Ovary (tissue), 9 donors: ENCODE results near the gene TOM1L2. TPM values are rescaled to one million over a fixed set of nuclear protein-coding genes. Genes with fewer than 3 reads are reported as not detected.

Experiments
- DNase-seq, 5 donors: peaks; one replicate each; pipeline ENCODE4 v3.0.0-alpha.2; 2019 to 2020
- H3K27ac ChIP-seq, 2 donors: fragments of 200-600 bp; one replicate each; pipeline versions ENCODE4 v1.5.1 to v1.8.0; 2019 to 2022
- H3K27me3 ChIP-seq: fragments of 200-600 bp; one replicate; pipeline ENCODE4 v1.8.0; 2022
- H3K36me3 ChIP-seq: fragments of 200-600 bp; sonication (generic); one replicate; pipeline ENCODE4 v1.5.1; 2019
- H3K4me1 ChIP-seq: one replicate; pipeline ENCODE4 v1.8.1; 2013; ENCODE audit warnings: mild to moderate bottlenecking, moderate library complexity; ENCODE audit not compliant: insufficient read depth
- H3K4me3 ChIP-seq: fragments of 200-600 bp; sonication (generic); one replicate; pipeline ENCODE4 v1.5.1; 2017
- H3K9me3 ChIP-seq, 2 donors: fragments of 200-600 bp in 1 of 2; sonication (generic) in 1 of 2; one replicate each; pipeline versions ENCODE4 v1.5.1 to v1.8.1; 2013 to 2019; ENCODE audit warnings: mild to moderate bottlenecking in 1 of 2, moderate library complexity in 1 of 2
- EP300 ChIP-seq: sonication (generic); formaldehyde crosslinking; IDR thresholded peaks from one replicate; pipeline ENCODE4 v1.6.1; 2017; ENCODE audit warnings: antibody characterized with exemption
- POLR2A ChIP-seq: fragments of 450-650 bp; IDR thresholded peaks from one replicate; pipeline ENCODE4 v1.6.1; 2017; ENCODE audit warnings: antibody characterized with exemption, mild to moderate bottlenecking, moderate library complexity
- WGBS, 3 donors: extraction: QIAGEN DNeasy Blood & Tissue Kit in 1 of 3; methylation state at CpG; one replicate each; pipeline versions ENCODE4 v1.1.5 to v1.1.7; 2013 to 2017; 5-methylcytosine and 5-hydroxymethylcytosine counted together
- intact Hi-C, 4 donors: fragments of 100-400 bp; cut with DNase I; formaldehyde crosslinking; loops; one replicate each; pipeline versions ENCODE4 v1.11.0 to v1.15.1; 2022 to 2023
- polyA plus RNA-seq, 2 donors: library from polyadenylated mRNA; stranded (reverse); fragments of 200-250 nt in 1 of 2; fragments of 350-450 nt in 1 of 2; fragmentation: Illumina TruSeq in 1 of 2; extraction: RNeasy Lipid Tissue Mini Kit (QIAGEN cat#74804) in 1 of 2; gene quantifications; one replicate each; pipeline ENCODE4 v1.2.3, GENCODE V29; 2013 to 2014
- total RNA-seq, 7 donors: library from RNA; depleted of rRNA in 2 of 7; stranded (reverse); fragments of >200 nt in 2 of 7; fragmentation: NEBNext Ultra II Directional in 3 of 7; extraction: Animal tissue kit (Norgen Biotek cat#: 25700) in 3 of 7; gene quantifications; one replicate each; pipeline versions ENCODE4 v1.1.0 to v1.2.4, GENCODE V29; 2016 to 2023
- TF ChIP-seq, protein P1 (sequence below), 3 donors: fragments of 450-650 bp in 2 of 3; fragments of 200-600 bp in 1 of 3; IDR thresholded peaks; one replicate each; pipeline versions ENCODE4 v1.5.1 to v1.8.0; 2016 to 2022; ENCODE audit warnings: antibody characterized with exemption in 3 of 3, mild to moderate bottlenecking in 1 of 3
- donor health status: DM: no; HTN: no; CAD: no; lungs with moderate emphysema.
- donor health status: DM: no; HTN: no; CAD: no.
- donor health status: Bipolar disorder and iron deficiency.
- donor health status: DM: yes; HTN: yes; CAD: no.
- donor health status: DM: no; HTN: no; CAD: no.
- donor health status: DM: yes; HTN: yes; CAD: no.

TOM1L2 gene
- total and polyA plus RNA-seq, 9 donors, result 25.6 to 62.5 (median 45.9) TPM

DNA sequence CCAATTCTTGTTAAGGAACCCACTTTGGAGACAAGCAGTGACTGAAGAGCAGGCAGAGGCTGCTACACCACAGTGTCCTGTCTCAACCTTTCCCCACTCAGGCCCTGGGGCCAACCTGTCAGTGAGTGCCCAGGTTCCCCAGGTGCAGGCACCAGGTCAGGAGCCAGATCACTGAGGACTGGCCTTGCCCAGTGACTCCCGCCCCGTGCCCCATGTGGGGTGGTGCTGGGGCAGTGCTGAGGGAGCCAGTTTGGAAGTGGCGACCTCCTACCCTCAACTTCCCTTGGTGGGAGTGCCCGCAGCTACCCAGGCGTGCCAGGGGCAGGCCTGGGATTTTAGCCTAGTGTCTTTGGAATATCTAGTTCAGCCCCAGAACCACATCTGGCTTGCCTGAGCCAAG lies 164.8 kb downstream of the TOM1L2 start:
- Histone ChIP-seq H3K4me3 (no peak overlapping the region), H3K27ac (no peak overlapping the region), H3K4me1 (peaks cover 11% of the 10 kb centered on the region), H3K36me3 (no peaks in the 10 kb centered on the region), H3K27me3 (no peaks in the 10 kb centered on the region), H3K9me3 (no peaks in the 10 kb centered on the region)
- intact Hi-C loops, result loop anchor here in 2 of 4 donors (10.0 kb wide), 2 partner anchors 113 to 123 kb away; partner anchors contain the start of gene RAI1 (in 1 of the 2)
- no peak for DNase-seq
- 92 to 100% (median 95%) methylated on average over 4 to 5 of the region's 5 CpGs for whole genome bisulfite sequencing, 3 donors
- TF ChIP-seq, protein P1, sequence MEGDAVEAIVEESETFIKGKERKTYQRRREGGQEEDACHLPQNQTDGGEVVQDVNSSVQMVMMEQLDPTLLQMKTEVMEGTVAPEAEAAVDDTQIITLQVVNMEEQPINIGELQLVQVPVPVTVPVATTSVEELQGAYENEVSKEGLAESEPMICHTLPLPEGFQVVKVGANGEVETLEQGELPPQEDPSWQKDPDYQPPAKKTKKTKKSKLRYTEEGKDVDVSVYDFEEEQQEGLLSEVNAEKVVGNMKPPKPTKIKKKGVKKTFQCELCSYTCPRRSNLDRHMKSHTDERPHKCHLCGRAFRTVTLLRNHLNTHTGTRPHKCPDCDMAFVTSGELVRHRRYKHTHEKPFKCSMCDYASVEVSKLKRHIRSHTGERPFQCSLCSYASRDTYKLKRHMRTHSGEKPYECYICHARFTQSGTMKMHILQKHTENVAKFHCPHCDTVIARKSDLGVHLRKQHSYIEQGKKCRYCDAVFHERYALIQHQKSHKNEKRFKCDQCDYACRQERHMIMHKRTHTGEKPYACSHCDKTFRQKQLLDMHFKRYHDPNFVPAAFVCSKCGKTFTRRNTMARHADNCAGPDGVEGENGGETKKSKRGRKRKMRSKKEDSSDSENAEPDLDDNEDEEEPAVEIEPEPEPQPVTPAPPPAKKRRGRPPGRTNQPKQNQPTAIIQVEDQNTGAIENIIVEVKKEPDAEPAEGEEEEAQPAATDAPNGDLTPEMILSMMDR (IDR thresholded peaks at IDR 0.05), result no peak
- no peak for TF ChIP-seq POLR2A

DNA sequence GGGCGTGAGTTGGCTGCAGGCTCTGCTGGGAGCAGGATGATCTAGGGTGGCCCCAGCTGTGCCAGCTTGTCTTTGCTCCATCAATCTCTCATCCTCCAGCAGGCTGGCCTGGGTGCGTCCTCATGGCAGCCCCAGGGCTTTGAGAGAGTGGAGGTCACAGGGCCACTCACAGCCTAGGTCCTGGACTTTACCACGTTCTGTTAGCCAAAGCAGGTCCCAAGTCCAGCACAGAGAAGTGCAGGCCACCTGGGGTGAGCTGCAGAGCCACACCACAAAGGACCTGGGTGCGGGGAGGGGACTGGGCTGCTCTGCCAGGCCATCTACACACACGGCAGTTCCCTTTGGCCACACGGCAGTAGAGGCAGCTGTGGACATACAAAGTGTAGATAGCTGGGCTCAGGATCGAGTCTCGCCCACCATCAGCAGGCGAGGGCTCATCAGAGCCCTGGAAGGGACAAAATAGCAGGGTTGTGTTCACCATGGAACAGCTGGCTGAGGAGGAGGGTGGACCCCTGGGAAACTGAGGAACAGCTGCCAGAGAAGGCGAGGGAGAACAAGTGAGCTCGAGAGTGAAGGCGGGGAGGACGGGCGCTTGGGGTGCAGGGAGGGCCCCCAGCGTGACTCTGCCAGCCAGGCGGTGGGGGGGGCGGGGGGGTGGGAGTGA lies 165.5 kb downstream of the TOM1L2 start:
- 86 to 89% (median 88%) methylated on average over 16 to 17 of the region's 17 CpGs for WGBS, 3 donors
- intact Hi-C loops, result loop anchor here in 2 of 4 donors (10.0 kb wide), 2 partner anchors 112 to 122 kb away; partner anchors contain the start of gene RAI1 (in 1 of the 2)
- H3K27me3 ChIP-seq, result no peaks in the 10 kb centered on the region
- H3K4me3 ChIP-seq, result no peak overlapping the region
- no peak for DNase-seq
- no peaks in the 10 kb centered on the region for H3K36me3 ChIP-seq
- H3K27ac ChIP-seq, result no peak overlapping the region
- H3K4me1 ChIP-seq, result peaks cover 11% of the 10 kb centered on the region
- TF ChIP-seq, protein P1 (IDR thresholded peaks at IDR 0.05), result no peak
- TF ChIP-seq EP300 (no peak), POLR2A (no peak)
- no peaks in the 10 kb centered on the region for H3K9me3 ChIP-seq

- Histone ChIP-seq H3K9me3 (no peaks in the 10 kb centered on the region), H3K27ac (no peak overlapping the region), H3K4me3 (no peak overlapping the region), H3K36me3 (no peaks in the 10 kb centered on the region), H3K27me3 (no peaks in the 10 kb centered on the region), H3K4me1 (peaks cover 7% of the 10 kb centered on the region)
- intact Hi-C loops, result loop anchor here in 2 of 4 donors (10.0 kb wide), 2 partner anchors 111 to 121 kb away; partner anchors contain the start of gene RAI1 (in 1 of the 2)
- DNase-seq, result no peak
- whole genome bisulfite sequencing, 3 donors, result 88 to 96% (median 92%) methylated on average over 4 of the region's 4 CpGs
- TF ChIP-seq POLR2A (no peak), EP300 (no peak)
- TF ChIP-seq, protein P1 (IDR thresholded peaks at IDR 0.05), result no peak
Measured at GRCh38 chr17:17806035-17806434, 166.2 kb downstream of the TOM1L2 start.

- H3K27ac ChIP-seq, result no peak overlapping the region
Measured at GRCh38 chr17:17805575-17805974, 166.6 kb downstream of the TOM1L2 start.

More at GRCh38 chr17:17805575-17805974, 166.6 kb downstream of the TOM1L2 start:
- Histone ChIP-seq H3K4me3 (no peak overlapping the region), H3K36me3 (no peaks in the 10 kb centered on the region), H3K9me3 (no peaks in the 10 kb centered on the region), H3K27me3 (no peaks in the 10 kb centered on the region), H3K4me1 (peaks cover 3% of the 10 kb centered on the region)
- intact Hi-C loops, result loop anchor here in 2 of 4 donors (2.0 to 10.0 kb wide), 3 partner anchors 49 to 121 kb away; partner anchors contain the start of gene RAI1 (in 1 of the 2)
- no peak for DNase-seq
- no peak for TF ChIP-seq POLR2A
- TF ChIP-seq EP300, result no peak
- TF ChIP-seq, protein P1 (IDR thresholded peaks at IDR 0.05), result no peak
- 87 to 90% (median 87%) methylated on average over 9 of the region's 9 CpGs for WGBS, 3 donors
